ENCODE data around the gene PKHD1.

DNA sequence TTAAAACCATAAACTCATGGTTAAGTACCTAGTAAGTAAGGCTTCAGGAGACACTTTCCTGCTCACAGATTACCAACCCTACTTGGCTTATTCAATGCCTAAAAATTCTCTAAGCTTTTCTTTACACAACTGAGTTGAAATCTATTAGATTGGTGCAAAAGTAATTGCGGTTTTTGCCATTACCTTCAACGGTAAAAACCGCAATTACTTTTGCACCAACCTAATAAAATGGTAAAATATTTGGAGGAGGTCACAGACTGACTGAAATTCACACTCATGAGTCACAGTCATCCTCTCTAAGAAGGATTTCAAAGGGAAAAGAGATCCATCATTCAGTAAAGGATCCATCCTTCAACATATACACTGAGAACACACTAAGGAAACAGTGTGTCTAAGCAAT, 25.9 kb downstream of the PKHD1 start:
- TF ChIP-seq, protein P1, sequence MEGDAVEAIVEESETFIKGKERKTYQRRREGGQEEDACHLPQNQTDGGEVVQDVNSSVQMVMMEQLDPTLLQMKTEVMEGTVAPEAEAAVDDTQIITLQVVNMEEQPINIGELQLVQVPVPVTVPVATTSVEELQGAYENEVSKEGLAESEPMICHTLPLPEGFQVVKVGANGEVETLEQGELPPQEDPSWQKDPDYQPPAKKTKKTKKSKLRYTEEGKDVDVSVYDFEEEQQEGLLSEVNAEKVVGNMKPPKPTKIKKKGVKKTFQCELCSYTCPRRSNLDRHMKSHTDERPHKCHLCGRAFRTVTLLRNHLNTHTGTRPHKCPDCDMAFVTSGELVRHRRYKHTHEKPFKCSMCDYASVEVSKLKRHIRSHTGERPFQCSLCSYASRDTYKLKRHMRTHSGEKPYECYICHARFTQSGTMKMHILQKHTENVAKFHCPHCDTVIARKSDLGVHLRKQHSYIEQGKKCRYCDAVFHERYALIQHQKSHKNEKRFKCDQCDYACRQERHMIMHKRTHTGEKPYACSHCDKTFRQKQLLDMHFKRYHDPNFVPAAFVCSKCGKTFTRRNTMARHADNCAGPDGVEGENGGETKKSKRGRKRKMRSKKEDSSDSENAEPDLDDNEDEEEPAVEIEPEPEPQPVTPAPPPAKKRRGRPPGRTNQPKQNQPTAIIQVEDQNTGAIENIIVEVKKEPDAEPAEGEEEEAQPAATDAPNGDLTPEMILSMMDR (IDR thresholded peaks at IDR 0.05): no peak
- TF ChIP-seq POLR2A (IDR thresholded peaks at IDR 0.05): no peak
